DOHH2 (cell line): ENCODE data around the gene MTIF3.
A peak's percentile ranks its signal among the peaks of the same experiment; 100 is the strongest.

Experiments used
- H3F3A ChIP-seq: fragments of 200-600 bp; sonication (generic), shearing (Covaris generic); 2 replicates; pipeline ENCODE4 v1.6.0; 2016; ENCODE audit warnings: antibody characterized with exemption, mild to moderate bottlenecking; ENCODE audit not compliant: control insufficient read depth, insufficient read depth
- H3K27ac ChIP-seq: fragments of 200-600 bp; sonication (generic); 2 replicates; pipeline ENCODE4 v1.5.1; 2014; ENCODE audit warnings: low read depth, mild to moderate bottlenecking, low read length, moderate library complexity
- H3K27me3 ChIP-seq: fragments of 200-600 bp; sonication (generic); 2 replicates; pipeline ENCODE4 v1.6.1; 2014; ENCODE audit warnings: mild to moderate bottlenecking, low read length, mixed read lengths; ENCODE audit not compliant: control insufficient read depth
- H3K36me3 ChIP-seq: fragments of 200-600 bp; sonication (generic); 2 replicates; pipeline ENCODE4 v1.6.1; 2014; ENCODE audit warnings: mild to moderate bottlenecking, low read length, moderate library complexity, mixed read lengths; ENCODE audit not compliant: control insufficient read depth
- H3K4me1 ChIP-seq: fragments of 200-600 bp; sonication (generic); 2 replicates; pipeline ENCODE4 v1.6.1; 2014; ENCODE audit warnings: mild to moderate bottlenecking, low read length, mixed read lengths; ENCODE audit not compliant: control insufficient read depth
- H3K4me2 ChIP-seq: fragments of 200-600 bp; sonication (generic); 2 replicates; pipeline ENCODE4 v1.6.0; 2014; ENCODE audit warnings: mild to moderate bottlenecking, low read length, moderate library complexity
- H3K4me3 ChIP-seq: fragments of 200-600 bp; sonication (generic); 2 replicates; pipeline ENCODE4 v1.5.1; 2014; ENCODE audit warnings: mild to moderate bottlenecking, low read length, mixed read lengths
- H3K79me2 ChIP-seq: fragments of 200-600 bp; sonication (generic); 2 replicates; pipeline ENCODE4 v1.6.1; 2014; ENCODE audit warnings: mild to moderate bottlenecking, low read length, mixed read lengths; ENCODE audit not compliant: control insufficient read depth
- H3K9me2 ChIP-seq: fragments of 200-600 bp; sonication (generic); replicated peaks from 2 replicates; pipeline ENCODE4 v1.6.1; 2014; ENCODE audit warnings: mild to moderate bottlenecking, low read length, mixed read lengths; ENCODE audit not compliant: control insufficient read depth
- H3K9me3 ChIP-seq: fragments of 200-600 bp; sonication (generic); 2 replicates; pipeline ENCODE4 v1.6.1; 2014; ENCODE audit warnings: antibody characterized with exemption, low read length, mixed read lengths; ENCODE audit not compliant: control insufficient read depth, insufficient read depth
- H4K20me1 ChIP-seq: fragments of 200-600 bp; sonication (generic); 2 replicates; pipeline ENCODE4 v1.6.0; 2014; ENCODE audit warnings: low read depth, mild to moderate bottlenecking, antibody characterized with exemption, low read length, moderate library complexity; ENCODE audit not compliant: control insufficient read depth, insufficient read depth
- EZH2phosphoT487 ChIP-seq: fragments of 200-600 bp; sonication (generic); IDR thresholded peaks from 2 replicates; pipeline ENCODE4 v1.6.1; 2017; ENCODE audit warnings: borderline replicate concordance, mild to moderate bottlenecking, antibody characterized with exemption, low read length, moderate library complexity, mixed read lengths
- TF ChIP-seq, protein P1 (sequence below): fragments of 200-600 bp; sonication (generic); IDR thresholded peaks from one replicate; pipeline ENCODE4 v1.5.1; 2014; ENCODE audit warnings: antibody characterized with exemption, mild to moderate bottlenecking, low read depth, low read length; ENCODE audit not compliant: poor library complexity, severe bottlenecking

MTIF3 gene

DNA sequence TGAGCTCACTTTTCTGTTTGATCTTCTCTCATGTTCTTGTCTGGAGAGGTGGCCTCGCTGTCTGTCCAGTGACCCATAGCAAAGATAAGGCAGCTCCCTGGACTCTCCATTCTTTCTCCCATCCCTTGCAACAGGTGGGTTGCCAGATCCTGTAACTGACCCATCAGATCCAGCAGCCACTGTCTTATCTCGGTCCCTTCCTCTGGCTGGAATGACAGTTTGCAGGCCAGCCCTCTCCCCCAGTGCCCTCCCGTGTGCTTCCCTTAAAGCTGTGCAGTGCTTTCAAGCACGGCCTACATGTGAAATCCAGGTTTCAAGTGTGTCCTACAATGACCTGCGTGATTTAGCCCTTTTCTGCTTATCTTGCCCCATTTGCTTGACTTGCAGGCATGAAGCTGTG, 22.2 kb downstream of the MTIF3 start:
- H3K27me3 ChIP-seq, result no peaks in the 10 kb centered on the region
- no peaks in the 10 kb centered on the region for H3K9me3 ChIP-seq
- no peak overlapping the region for H3K4me3 ChIP-seq
- no peak overlapping the region for H3K27ac ChIP-seq
- peaks cover 25% of the 10 kb centered on the region; the same call in 1 of the 2 replicates for H4K20me1 ChIP-seq
- H3K9me2 ChIP-seq, result no peaks in the 10 kb centered on the region
- peaks cover 25% of the 10 kb centered on the region for H3K4me1 ChIP-seq
- peaks cover 79% of the 10 kb centered on the region for H3K79me2 ChIP-seq
- H3K36me3 ChIP-seq, result peaks cover 83% of the 10 kb centered on the region
- no peak overlapping the region for H3K4me2 ChIP-seq
- H3F3A ChIP-seq, result peaks cover 9% of the 10 kb centered on the region; the same call in 1 of the 2 replicates
- TF ChIP-seq, protein P1, sequence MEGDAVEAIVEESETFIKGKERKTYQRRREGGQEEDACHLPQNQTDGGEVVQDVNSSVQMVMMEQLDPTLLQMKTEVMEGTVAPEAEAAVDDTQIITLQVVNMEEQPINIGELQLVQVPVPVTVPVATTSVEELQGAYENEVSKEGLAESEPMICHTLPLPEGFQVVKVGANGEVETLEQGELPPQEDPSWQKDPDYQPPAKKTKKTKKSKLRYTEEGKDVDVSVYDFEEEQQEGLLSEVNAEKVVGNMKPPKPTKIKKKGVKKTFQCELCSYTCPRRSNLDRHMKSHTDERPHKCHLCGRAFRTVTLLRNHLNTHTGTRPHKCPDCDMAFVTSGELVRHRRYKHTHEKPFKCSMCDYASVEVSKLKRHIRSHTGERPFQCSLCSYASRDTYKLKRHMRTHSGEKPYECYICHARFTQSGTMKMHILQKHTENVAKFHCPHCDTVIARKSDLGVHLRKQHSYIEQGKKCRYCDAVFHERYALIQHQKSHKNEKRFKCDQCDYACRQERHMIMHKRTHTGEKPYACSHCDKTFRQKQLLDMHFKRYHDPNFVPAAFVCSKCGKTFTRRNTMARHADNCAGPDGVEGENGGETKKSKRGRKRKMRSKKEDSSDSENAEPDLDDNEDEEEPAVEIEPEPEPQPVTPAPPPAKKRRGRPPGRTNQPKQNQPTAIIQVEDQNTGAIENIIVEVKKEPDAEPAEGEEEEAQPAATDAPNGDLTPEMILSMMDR, result no peak

DNA sequence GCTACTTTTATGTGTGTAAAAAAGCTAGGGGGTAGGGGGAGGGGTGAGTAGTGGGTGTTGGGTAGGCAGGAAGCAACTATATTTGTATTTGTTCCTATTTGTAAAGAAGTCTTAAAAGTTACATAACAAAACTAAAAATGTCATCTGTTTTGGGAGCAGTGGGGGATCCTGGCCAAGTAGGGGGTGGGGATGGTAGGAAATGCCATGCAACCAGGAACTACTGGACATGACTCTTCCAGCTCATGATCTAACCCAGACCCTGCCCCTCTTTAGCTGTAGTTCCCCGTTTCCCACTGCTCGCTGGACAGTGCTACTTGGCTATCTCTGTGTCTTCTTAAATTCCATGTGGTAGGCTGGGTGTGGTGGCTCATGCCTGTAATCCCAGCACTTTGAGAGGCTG, 22.7 kb downstream of the MTIF3 start:
- H3K27ac ChIP-seq, result no peak overlapping the region
- H3K9me2 ChIP-seq, result no peaks in the 10 kb centered on the region
- H3F3A ChIP-seq, result peaks cover 6% of the 10 kb centered on the region; the same call in 1 of the 2 replicates
- H3K79me2 ChIP-seq, result peaks cover 75% of the 10 kb centered on the region
- no peaks in the 10 kb centered on the region for H3K27me3 ChIP-seq
- peaks cover 25% of the 10 kb centered on the region for H3K4me1 ChIP-seq
- no peak overlapping the region for H3K4me3 ChIP-seq
- 0 out of 2 replicates have a peak overlapping the region, but pooled peaks have one; percentile 100 for H3K4me2 ChIP-seq
- H4K20me1 ChIP-seq, result peaks cover 25% of the 10 kb centered on the region; the same call in 1 of the 2 replicates
- H3K9me3 ChIP-seq, result no peaks in the 10 kb centered on the region
- TF ChIP-seq EZH2phosphoT487, result no peak
- TF ChIP-seq, protein P1, result no peak
- H3K36me3 ChIP-seq, result peaks cover 78% of the 10 kb centered on the region

DNA sequence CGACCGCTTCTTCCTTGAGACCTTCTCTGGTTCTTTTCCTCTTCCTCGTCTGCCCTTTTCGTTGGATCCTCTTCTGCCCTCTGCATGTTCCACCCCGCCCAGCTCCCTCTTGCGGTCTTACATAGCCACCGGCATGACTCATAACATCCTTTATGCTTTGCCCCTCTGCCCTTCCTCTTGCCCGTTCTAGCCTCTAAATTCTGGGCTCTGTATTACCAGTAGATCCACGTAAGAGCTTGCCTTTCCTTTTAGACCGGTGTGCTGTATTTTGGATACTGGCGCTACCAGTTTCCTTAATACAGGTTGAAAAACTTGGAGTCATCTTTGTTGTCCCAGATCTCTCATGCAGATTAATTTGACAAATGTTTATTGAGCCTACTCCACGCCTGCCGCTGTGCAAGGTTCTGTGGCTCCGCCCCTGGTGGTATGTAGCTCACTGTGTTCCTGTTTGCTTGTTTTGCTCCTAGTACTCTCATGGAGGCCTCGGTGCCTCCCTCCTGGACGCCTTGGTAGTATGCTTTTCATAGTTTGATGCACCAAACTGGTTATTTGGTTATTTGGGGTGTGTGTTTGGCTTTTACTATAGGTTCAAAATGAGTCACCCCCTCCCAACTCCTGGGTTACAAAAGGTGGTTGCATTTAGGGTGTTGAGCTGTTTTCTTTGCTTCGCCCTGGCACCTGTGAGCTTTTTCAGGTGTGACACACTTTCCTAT, 24.3 kb downstream of the MTIF3 start:
- no peaks in the 10 kb centered on the region for H3K9me3 ChIP-seq
- no peaks in the 10 kb centered on the region for H3K9me2 ChIP-seq
- H3K4me2 ChIP-seq, result peak overlapping the region; percentile 100
- H4K20me1 ChIP-seq, result peaks cover 19% of the 10 kb centered on the region; the same call in 1 of the 2 replicates
- no peaks in the 10 kb centered on the region for H3K27me3 ChIP-seq
- peaks cover 63% of the 10 kb centered on the region for H3K79me2 ChIP-seq
- H3F3A ChIP-seq, result peaks cover 6% of the 10 kb centered on the region; the same call in 1 of the 2 replicates
- H3K4me3 ChIP-seq, result peak overlapping the region; percentile 98
- H3K4me1 ChIP-seq, result peaks cover 25% of the 10 kb centered on the region
- peaks cover 62% of the 10 kb centered on the region for H3K36me3 ChIP-seq
- peak overlapping the region; percentile 70 for H3K27ac ChIP-seq
- no peak for TF ChIP-seq EZH2phosphoT487
- TF ChIP-seq, protein P1, result peak; percentile 72
